K562 treated with DMSO at 1 percent for 48 hours (cell line): ENCODE results near the gene ZNF777. TPM values are rescaled to one million over a fixed set of nuclear protein-coding genes. Genes with fewer than 3 reads are reported as not detected.

Source experiments
- total RNA-seq: library from RNA; unstranded; fragments of 300-600 nt; gene quantifications from 2 replicates; pipeline ENCODE4 v1.2.3, GENCODE V29; 2022; ENCODE audit warnings: low replicate concordance; ENCODE audit errors: extremely low read depth

Gene ZNF777
- total RNA-seq = not detected in 2 replicates

GRCh38 chr7:149460493-149461277 is at the start of gene ZNF777:
Gene ZNF777 (minus strand): TSS chr7:149461062. CDS start chr7:149456022, 5,040 bp downstream.

GRCh38 chr7:149497467-149498261 is 36.8 kb upstream of the ZNF777 start, which contains the start of gene ZNF746:
Gene ZNF746 (minus strand): TSS chr7:149497809. CDS start chr7:149497536, 273 bp downstream.

Other genes starting within 250 kb of the ZNF777 start
- not detected in 2 replicates for gene ZNF212, start 221.4 kb downstream of the ZNF777 start, total RNA-seq
- not detected in 2 replicates for gene ZNF783, start 198.9 kb downstream of the ZNF777 start, total RNA-seq
- not detected in 2 replicates for gene ZNF746, start 36.7 kb upstream of the ZNF777 start, total RNA-seq